Measurements from ENCODE around the gene TTLL3. TPM values are rescaled to one million over a fixed set of nuclear protein-coding genes. Genes with fewer than 3 reads are reported as not detected.

Gene TTLL3
- total and polyA plus RNA-seq, 2 donors (not counting 3 experiments of a cell fraction or from before 2014, with no cell fraction given) = 43.5 to 65.2 TPM

- CTCF ChIA-PET = no interaction called here
- POLR2A ChIA-PET = no interaction called here
Observed at GRCh38 chr3:9866639-9867038, 56.6 kb downstream of the TTLL3 start.

More at GRCh38 chr3:9866639-9867038, 56.6 kb downstream of the TTLL3 start:
- H3K4me2 ChIP-seq (ENCODE audit: insufficient read depth, low read length) = no peak overlapping the region
- H3K27ac ChIP-seq (ENCODE audit: insufficient read depth, low read depth, low read length) = no peak overlapping the region
- FAIRE-seq (no peak), DNase-seq (ENCODE audit: low read depth, low spot score) (no peak)
- H3K79me2 ChIP-seq (ENCODE audit: control insufficient read depth, insufficient read depth, low read length) = no peaks in the 10 kb centered on the region
- no peaks in the 10 kb centered on the region for H3K4me1 ChIP-seq (ENCODE audit: control insufficient read depth, extremely low read depth, insufficient read depth, low read length)
- no TSS peak for BruUV-seq (replicated peaks)
- no peaks in the 10 kb centered on the region for H3K27me3 ChIP-seq (ENCODE audit: control insufficient read depth in 2 of 2, insufficient read depth in 2 of 2, low read length in 2 of 2)
- dilution Hi-C loops (cut with MboI; ENCODE audit: extremely low pct_ligation_motif_present, low sequenced_read_pairs) (no loop called here), intact Hi-C loops (cut with micrococcal nuclease) (no loop called here)
- H3K9ac ChIP-seq (replicated peaks; ENCODE audit: extremely low read depth, insufficient read depth, low read length) = no peak overlapping the region
- H4K20me1 ChIP-seq (replicated peaks; ENCODE audit: control insufficient read depth, extremely low read depth, insufficient read depth, low read length) = no peaks in the 10 kb centered on the region
- H3K9me3 ChIP-seq (replicated peaks; ENCODE audit: control insufficient read depth, insufficient read depth, low read length) = no peaks in the 10 kb centered on the region
- H3K36me3 ChIP-seq (ENCODE audit: control insufficient read depth in 2 of 2, extremely low read depth in 1 of 2, insufficient read depth in 2 of 2, low read length in 2 of 2) = no peaks in the 10 kb centered on the region
- no peak overlapping the region for H2AFZ ChIP-seq (ENCODE audit: low read depth, low read length)
- no peaks in the 10 kb centered on the region for H3K9me1 ChIP-seq (replicated peaks; ENCODE audit: control insufficient read depth, extremely low read depth, insufficient read depth, low read length)
- TF ChIP-seq POLR2A (IDR thresholded peaks at IDR 0.05; ENCODE audit: low read depth, low read length) = no peak
- TF ChIP-seq MAX (IDR thresholded peaks at IDR 0.05; ENCODE audit: insufficient read depth, insufficient read length) = no peak
- no peak for TF ChIP-seq MYC (IDR thresholded peaks at IDR 0.05; ENCODE audit: low read depth, low read length)
- no peak for TF ChIP-seq FOS (IDR thresholded peaks at IDR 0.05; ENCODE audit: borderline replicate concordance, insufficient read depth, low read length)
- TF ChIP-seq GATA2 (IDR thresholded peaks at IDR 0.05; ENCODE audit: insufficient read depth, insufficient read length, low read depth, low read length) = no peak
- no peak for TF ChIP-seq CTCF (IDR thresholded peaks at IDR 0.05; ENCODE audit: extremely low read depth in 1 of 2, insufficient read depth in 1 of 2, low read depth in 1 of 2, low read length in 2 of 2)
- no peak for TF ChIP-seq JUN (IDR thresholded peaks at IDR 0.05; ENCODE audit: borderline replicate concordance, insufficient read depth, insufficient read length, low read depth)
- no peak for TF ChIP-seq POLR2AphosphoS5 (IDR thresholded peaks at IDR 0.05; ENCODE audit: insufficient read depth, low read depth, low read length)
- H3K4me3 ChIP-seq (replicated peaks in 1 of 3; ENCODE audit: insufficient read depth in 1 of 3, low read depth in 1 of 3, low read length in 3 of 3) = no peak overlapping the region

All from endothelial cell of umbilical vein (primary cell).